Measurements from ENCODE around the gene FZD7. TPM values are rescaled to one million over a fixed set of nuclear protein-coding genes. Genes with fewer than 3 reads are reported as not detected.

Gene FZD7
- total RNA-seq, 1 experiment from 2014 or later, result 302 TPM

DNA sequence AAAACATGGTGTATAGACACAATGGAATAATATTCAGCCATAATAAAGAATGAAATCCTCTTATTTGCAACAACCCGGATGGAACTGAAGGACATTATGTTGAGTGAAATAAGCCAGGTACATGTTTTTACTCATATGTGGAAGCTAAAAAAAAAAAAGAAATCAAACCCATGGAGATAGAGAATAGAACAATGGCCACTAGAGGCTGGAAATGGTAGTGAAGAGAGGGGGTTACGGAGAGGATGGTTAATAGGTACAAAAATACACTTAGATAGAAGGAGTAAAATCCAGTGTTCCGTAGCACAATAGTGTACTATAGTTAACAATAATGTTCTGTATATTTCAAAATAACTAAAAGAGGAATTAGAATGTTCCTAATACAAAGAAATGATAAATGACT lies 26.6 kb downstream of the FZD7 start:
- Histone ChIP-seq H4K20me1 (ENCODE audit: control insufficient read depth, insufficient read depth, insufficient read length) (no peaks in the 10 kb centered on the region), H3K56ac (ENCODE audit: insufficient read length, low read depth, low read length) (no peak overlapping the region), H2BK15ac (ENCODE audit: low read depth, low read length) (no peak overlapping the region), H4K5ac (ENCODE audit: insufficient read length, low read depth, low read length) (no peak overlapping the region), H3K14ac (ENCODE audit: insufficient read depth, low read length) (no peak overlapping the region), H3K27me3 (ENCODE audit: insufficient read depth, low read length) (no peaks in the 10 kb centered on the region), H3K23ac (ENCODE audit: insufficient read length, low read depth, low read length) (no peak overlapping the region), H3K23me2 (ENCODE audit: insufficient read length, low read depth, low read length, poor library complexity, severe bottlenecking) (no peaks in the 10 kb centered on the region), H3K79me1 (ENCODE audit: insufficient read depth, low read depth, low read length, poor library complexity, severe bottlenecking) (no peaks in the 10 kb centered on the region), H3K27ac (ENCODE audit: insufficient read length, low read depth, low read length) (no peak overlapping the region), H4K91ac (ENCODE audit: insufficient read length, low read depth, low read length) (no peak overlapping the region), H3K4me2 (ENCODE audit: insufficient read depth, insufficient read length, low read length) (no peak overlapping the region), H3K79me2 (ENCODE audit: insufficient read depth, low read length) (no peaks in the 10 kb centered on the region), H3K9me3 (ENCODE audit: control insufficient read depth, low read depth, low read length) (no peaks in the 10 kb centered on the region), H2BK120ac (ENCODE audit: low read depth, low read length, poor library complexity, severe bottlenecking) (no peak overlapping the region), H3K4me1 (ENCODE audit: insufficient read depth, low read length) (peaks cover 9% of the 10 kb centered on the region; the same call in 1 of the 2 replicates), H3T11ph (ENCODE audit: low read length) (no peak overlapping the region), H2BK12ac (ENCODE audit: insufficient read length, low read depth, low read length) (no peak overlapping the region), H2AFZ (ENCODE audit: low read length) (no peak overlapping the region), H2BK5ac (ENCODE audit: insufficient read length, low read length) (no peak overlapping the region), H3K4ac (ENCODE audit: low read depth, low read length) (no peak overlapping the region), H4K8ac (replicated peaks; ENCODE audit: insufficient read length, low read depth, low read length) (no peak overlapping the region), H2AK5ac (ENCODE audit: insufficient read length, low read length) (no peak overlapping the region), H2BK20ac (ENCODE audit: low read depth, low read length, poor library complexity, severe bottlenecking) (no peak overlapping the region), H3K18ac (ENCODE audit: insufficient read length, low read depth, low read length) (no peak overlapping the region), H3K9ac (ENCODE audit: extremely low read depth, insufficient read length, low read length) (no peak overlapping the region)
- Mint-ChIP-seq H3K27ac (no peak overlapping the region), H3K4me1 (peaks cover 20 to 27% of the 10 kb centered on the region in 2 experiments), H3K9me3 (no peaks in the 10 kb centered on the region; a peak in 1 of 5 replicates), H3K4me3 (no peak overlapping the region), H3K27me3 (ENCODE audit: low read depth) (peaks cover 2% of the 10 kb centered on the region; the same call in 1 of the 2 replicates), H3K36me3 (ENCODE audit: insufficient read depth in 1 of 3, low read depth in 3 of 3) (no peaks in the 10 kb centered on the region)
- TF ChIP-seq, protein P1, sequence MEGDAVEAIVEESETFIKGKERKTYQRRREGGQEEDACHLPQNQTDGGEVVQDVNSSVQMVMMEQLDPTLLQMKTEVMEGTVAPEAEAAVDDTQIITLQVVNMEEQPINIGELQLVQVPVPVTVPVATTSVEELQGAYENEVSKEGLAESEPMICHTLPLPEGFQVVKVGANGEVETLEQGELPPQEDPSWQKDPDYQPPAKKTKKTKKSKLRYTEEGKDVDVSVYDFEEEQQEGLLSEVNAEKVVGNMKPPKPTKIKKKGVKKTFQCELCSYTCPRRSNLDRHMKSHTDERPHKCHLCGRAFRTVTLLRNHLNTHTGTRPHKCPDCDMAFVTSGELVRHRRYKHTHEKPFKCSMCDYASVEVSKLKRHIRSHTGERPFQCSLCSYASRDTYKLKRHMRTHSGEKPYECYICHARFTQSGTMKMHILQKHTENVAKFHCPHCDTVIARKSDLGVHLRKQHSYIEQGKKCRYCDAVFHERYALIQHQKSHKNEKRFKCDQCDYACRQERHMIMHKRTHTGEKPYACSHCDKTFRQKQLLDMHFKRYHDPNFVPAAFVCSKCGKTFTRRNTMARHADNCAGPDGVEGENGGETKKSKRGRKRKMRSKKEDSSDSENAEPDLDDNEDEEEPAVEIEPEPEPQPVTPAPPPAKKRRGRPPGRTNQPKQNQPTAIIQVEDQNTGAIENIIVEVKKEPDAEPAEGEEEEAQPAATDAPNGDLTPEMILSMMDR (conservative IDR thresholded peaks at IDR 0.05), result peak; percentile 68
- no CpG with 5 or more reads among the region's 3 CpGs for WGBS (ENCODE audit: extremely low coverage, insufficient read length, low lambda C conversion rate)
- DNase-seq, result no peak

Data from H9 (cell line).